ENCODE data around the gene FAAH.

Gene FAAH

DNA sequence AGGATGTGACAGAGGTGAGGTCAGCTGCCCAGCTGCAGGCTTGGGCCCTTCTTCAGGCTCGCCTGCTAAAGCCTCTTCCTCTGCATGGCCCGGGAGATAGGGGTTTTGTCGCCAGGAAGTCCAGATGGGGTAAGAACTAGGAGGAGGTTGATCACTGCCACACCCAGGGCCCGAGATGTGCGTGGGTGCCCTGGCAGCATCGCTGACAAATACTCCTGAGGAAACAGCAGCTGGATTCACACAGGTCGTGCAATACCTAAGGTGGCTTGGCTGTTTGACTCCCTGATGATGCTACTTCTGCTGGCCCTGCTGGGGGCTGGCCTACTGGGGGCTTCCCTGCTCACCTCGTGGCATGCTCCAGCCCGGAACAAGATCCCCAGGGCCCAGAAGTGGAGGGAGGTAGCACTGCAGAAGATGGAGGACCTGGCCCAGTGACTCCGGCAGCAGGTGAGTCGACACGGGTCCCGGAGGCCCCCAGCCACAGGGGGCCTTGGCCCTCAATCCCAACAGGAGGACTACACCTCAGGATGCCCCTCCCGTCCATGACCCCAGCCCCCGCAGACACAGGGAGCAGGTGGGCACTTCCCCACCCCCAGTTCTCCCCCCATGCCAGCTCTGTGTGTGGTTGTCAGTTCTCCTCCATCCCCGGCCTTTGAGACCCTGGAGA lies 29.6 kb downstream of the FAAH start:
- DNase-seq = peak; percentile 27

DNA sequence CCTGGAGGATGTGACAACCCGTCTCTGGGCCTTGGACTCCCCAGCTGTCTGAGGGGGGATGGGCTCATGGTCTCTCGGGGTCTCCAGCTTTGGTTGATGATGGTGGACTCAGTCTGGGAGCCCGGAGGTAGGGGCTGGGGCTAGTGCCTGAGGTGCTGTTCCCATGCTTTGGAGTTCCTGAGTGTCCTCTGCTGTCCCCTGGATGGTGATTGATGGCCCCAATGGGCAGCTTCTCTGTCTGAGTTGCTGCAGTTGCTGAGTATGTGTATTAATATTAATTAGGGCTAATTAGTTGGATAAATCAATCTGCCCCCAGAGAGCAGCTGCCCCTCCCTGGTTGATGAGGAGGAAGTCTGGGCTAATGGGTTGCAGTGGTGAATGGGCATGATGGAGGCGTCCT lies 30.6 kb downstream of the FAAH start:
- no peak for DNase-seq

DNA sequence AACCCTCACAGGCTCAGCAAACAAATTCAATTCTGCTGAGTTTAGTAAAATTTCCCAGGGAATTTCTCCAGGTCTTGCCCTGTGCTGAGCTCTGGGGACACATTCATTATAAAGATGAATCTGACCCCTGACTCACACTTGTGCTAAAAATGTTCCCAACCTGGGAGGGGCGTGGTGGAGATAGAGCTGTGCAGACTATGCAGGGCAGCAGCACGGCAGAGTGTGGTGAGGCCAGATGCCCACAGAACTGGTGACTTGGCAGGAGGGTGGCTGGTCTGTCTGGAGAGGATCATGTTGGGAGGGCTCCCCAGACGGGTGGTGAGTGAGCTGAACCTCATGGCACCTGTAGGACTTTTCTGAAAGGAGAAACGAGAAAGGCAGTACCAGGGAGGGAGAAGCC lies 31.6 kb downstream of the FAAH start:
- no peak for DNase-seq

DNA sequence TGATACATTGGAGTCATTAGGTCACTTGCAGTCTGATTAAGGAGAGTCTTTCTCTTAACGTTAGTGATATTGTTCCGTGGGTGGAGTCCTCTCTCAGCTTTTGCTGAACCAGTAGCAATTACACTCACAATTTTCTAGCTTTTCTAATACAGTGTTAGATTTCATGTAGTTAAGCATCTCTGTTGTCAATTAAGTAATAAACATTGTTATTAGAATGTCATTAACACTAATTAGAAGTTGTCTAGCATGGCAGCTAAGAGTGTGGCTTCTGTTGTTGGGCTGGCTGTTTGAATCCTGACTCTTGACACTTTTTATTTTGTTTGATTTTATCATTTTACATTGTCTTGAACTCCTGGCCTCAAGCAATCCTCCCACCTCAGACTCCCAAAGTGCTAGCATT lies 33.4 kb downstream of the FAAH start:
- DNase-seq = no peak

DNA sequence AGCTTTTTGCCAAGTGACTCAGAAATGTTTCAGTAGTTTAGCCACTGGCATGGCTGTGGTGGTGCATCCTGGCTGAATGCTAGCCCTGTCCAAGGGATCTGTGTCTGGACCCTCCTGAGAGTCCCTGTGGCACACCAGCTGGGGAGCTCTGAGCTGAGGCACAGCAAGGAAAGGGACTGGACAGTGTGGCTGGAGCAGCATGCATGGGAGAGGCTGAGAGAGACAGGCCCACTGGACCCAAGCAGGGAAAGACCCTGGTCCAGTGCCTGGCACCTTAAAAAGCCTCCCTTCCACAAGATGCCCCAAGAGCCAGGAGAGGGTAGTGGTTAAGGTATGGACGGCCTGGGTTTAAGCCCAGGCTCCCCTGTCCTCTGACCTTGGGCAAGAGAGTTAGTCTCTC lies 35.3 kb downstream of the FAAH start:
- no peak for DNase-seq

DNA sequence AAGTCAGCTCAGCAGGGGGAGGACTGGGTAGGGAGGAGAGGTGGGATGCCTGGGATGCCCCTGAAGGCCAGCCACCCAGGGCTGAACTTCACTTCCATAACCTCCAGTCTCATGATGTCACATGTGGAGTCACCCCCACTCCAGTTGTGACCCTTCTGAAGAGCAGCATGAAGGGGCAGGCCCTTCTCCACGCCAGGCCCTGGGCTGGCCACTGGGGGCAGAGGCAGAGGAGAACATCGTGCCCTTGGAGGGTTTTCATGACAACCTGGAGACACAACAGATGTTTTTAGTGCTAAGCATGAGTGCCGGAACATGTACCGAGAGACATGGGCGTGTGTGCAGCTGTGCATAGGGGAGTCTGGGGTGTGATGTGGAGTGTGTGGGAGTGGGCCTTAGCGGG lies 37.6 kb downstream of the FAAH start:
- DNase-seq = no peak

DNA sequence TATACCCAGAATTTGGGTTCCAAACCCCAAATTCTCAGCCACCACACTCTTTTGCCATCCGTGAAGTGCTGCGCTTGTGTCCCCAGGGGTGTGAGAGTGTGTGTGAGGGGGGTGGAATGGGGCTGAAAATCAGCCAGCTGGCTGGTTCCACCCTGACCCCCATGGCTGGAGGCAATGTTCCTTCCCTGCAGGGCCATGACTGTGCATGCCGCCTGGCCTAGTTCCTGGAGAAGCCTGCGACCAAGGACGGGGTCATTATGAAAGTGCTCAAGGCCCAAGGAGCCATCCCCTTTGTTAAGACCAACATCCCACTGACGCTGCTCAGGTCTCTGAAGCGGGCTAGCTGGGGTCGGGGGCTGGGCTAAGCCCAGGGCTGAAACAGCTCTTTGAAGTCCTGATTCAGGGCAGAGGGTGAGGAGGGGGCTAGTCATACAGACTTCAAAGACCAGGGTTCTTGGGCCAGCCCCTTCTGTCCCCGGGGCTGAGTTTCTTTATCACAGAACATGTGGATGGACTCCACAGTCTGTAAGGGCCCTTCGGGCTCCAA lies 38.7 kb downstream of the FAAH start:
- DNase-seq = no peak

DNA sequence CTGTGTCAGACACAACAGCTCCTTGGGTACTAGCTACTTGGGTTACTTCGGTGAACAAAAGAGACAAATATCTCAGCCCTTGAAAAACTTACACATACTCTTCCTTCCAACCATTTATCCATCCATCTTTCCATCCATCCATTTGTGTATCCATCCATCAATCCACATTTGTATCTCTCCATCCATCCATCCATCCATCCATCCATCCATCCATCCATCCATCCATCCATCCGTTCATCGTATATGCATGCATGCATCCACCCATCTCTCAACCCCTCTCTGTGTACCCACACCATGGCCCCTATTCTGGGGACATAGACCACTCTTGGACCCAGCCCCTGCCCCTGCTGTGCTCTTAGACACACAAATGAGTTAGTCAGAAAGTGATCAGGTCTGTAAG lies 40.2 kb downstream of the FAAH start:
- DNase-seq = no peak

DNA sequence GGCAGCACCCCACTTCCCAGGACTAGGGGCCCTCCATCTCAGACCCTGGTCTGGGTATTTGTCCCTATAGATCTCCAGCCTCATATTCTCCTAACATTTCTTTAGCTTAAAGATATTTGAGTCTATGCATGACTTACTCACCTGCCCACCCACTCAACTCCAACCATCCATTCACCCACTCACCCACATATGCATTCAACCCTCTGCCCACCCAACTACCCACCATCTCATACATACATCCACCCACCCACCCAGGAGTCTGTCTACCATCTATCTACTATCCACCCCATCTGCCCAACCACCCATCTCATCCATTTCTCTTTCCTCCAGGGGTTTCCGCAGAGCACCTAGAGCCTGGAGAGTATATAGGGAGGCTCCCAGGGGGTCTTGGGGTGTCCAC lies 42.7 kb downstream of the FAAH start:
- DNase-seq = no peak

DNA sequence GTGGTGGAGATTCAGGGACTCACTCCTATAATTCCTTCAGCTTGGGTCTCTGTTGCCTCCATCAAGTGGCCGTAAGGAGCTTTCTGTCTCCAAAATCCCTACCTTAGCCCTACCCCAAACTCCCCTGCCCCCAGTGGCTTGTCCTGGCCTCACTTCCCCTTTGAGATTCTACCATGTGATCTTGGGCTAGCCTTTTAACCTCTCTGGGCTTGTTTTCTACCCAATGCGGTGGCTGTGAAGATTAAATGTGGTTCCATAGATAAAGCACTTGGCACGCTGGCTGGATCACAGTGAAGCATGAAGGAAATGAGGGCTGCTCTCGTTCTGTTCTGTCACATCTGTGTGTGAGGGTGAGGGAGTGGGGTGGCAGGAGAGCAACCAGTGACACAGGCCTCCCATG lies 43.6 kb downstream of the FAAH start:
- DNase-seq = no peak

DNA sequence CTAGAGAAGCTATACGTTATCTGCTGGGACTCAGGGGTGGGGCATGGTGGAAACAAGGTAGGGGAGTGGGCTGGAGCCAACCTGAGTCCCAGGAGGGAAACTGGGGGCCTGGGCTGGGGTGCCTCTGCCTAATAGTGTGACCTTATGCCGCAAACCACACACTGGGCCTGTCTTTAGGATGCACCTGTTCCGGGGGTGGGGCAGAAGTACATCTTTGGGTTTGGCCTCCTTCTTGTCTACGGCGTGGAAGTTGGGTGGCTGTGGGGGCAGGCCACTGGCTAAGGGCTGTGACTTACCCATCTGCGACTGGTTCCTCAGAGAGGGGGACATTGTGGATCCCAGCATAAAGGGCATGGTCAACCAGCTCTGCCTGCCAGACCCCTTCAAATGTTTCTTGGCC lies 44.2 kb downstream of the FAAH start:
- no peak for DNase-seq

DNA sequence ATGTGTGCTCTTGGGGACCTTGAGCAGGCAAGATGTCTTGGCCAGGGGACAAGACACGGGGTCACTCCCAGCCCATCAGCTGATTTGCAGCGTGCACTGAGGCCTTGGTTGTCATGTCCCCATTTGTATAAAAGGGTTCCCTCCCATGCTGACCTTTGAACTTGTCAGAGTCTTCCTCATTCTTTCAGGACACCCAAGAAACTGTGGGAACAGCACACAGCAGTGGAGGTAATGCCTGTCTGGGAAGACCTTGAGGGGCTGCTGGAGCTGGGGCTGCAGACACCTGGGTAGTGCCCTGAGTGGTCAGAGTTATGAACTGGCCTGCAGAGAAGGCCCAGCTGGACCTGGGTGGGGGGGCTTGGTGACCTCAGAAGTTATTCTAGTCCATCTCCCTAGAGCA lies 46.4 kb downstream of the FAAH start:
- no peak for DNase-seq

DNA sequence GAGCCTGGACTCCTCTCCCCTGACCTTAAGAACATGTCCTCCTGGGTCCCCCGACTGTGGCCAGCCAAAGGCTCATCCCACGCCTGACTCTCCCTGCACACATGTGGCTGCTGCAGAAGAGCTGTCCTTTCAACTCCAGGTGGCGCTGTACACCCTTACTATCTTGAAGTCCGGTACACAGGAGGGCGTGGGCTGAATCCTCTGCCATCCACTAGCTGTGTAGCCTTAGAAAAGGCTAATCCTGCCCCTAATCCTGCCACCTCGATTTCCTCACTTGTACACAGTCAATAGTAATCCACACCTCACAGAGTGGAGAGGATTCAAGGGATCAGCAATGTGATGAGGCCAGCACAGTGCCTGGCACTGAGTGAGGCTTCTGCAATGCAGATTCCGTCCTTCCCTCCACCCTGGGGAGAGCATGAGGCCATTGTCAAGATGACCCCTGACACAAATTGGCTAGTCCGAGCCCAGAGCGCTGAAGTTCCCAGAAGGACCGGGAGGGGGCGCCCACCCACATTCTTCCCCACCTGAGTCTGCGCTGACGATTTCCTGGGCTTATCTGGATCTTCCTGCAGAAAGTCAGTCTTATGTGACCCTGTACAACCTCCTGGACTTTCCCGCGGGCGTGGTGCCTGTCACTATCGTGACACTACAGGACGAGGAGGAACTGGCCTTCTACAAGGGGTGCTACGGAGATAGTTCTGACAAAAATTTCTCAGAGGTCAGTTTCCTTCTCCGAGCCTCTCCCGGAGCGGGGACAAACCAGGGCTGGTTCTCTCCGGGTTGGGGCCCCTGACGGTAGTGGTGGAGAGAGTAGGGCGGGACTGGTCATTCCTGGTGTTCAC lies 48.4 kb downstream of the FAAH start:
- peak; percentile 72 for DNase-seq

DNA sequence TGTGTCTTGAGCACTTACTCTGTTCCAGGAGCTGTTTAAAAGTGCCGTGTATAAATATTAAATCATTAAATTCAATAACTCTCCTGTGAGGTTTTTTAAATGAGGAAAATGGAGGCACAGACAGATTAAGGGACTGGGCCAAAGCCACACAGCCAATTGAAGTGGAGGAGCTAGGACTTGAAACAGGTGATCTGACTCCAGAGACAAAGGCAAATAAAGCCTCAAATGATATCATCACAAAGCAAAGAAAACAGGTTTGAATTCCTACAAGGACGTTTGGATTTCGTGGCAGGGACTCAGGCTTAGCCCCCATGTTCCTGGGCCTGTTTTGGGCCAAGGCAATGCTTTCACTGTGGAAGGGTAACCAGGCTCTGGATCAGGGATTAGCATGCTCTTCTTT lies 50.3 kb downstream of the FAAH start:
- DNase-seq = no peak

DNA sequence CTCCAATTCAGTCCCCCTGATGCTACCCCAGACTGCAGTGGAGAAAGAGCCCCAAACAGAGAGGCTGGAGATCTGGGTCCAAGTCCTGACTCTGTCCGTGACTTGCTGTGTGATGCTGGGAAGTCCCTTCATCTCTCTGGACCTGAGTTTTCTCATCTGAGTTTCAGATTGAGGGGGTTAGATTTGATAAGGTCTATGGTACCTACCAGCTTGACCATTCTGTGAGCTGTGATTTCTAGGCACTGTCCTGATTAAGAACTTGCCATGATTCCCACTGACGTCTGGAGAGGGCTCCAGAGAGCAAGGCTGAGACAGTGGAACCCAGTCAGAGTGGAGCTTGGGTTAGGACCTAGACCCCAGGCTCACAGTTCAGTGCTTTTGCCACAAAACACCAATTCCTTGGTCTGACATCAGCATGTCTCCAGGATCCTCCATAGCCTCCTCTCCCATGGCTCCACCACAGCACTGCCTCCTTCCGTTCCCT lies 51.7 kb downstream of the FAAH start:
- DNase-seq = no peak

DNA sequence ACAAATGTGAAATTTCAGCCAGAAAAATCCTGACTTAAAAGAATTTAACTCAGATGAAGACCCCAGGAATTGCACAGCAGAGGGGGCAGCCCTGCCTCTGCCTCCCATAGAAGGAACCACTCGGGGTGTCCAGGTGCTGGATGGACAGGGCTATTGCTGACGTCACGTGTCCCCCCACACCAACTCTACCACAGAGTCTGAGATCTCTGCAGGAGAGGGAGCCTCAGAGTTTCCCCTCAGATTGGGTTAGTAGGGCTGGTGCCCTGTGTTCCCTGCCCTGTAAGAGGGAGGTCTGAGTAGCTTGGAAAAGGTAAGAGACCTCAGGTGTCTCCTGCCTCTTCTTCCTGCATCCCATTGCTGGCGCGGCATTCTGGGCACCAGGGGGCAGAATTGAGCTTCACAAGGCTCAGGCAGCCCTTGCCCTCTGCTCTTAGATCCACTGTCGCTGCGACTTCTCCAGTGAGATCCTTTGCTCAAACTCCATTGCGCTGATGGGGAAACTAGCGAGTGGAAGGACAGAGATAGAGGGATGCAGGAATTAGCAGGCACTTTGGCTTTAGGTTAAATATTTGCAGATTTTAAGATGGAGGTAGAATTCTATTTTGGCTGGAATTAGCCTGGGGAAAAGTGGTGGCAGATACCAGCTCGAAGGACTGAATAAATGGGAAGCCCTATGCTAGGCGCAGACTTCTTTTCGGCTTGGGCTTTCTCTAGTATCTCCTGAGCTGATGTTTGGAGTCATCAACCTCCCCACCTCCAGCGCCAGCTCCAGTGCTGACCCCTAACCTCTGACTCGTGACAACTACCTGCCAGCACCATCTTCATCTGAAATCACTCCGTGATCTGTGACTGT lies 52.8 kb downstream of the FAAH start:
- peak; percentile 81 for DNase-seq

DNA sequence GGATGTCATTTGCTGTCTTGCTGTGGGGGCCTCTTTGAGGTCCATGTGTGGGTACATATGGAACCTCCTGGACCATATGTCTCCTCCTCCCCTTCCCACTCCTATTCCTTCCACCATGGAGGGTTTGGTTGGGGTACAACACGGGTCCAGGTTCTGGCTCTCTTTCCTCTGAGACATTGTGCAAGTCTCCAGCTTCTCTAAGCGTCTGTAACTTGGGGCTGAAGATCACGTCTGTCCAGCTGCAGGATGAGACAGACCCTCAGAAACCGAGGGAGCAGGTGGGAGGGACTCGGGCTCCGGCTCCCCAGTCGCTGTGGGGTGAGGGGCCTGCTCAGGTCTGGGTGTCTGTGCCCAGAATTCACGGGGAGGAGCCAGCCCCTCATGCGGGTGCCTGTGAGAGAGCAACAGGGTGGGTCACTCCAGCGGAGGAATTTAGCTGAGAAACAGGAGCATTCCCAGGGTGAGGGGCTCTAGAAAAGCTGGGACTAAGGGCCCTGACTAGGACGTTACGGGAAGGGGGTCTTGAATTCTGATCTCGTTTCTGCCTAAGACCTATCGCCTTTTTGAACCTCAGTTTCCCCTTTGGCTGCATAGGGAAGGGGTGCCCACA lies 53.5 kb downstream of the FAAH start:
- DNase-seq = no peak

DNA sequence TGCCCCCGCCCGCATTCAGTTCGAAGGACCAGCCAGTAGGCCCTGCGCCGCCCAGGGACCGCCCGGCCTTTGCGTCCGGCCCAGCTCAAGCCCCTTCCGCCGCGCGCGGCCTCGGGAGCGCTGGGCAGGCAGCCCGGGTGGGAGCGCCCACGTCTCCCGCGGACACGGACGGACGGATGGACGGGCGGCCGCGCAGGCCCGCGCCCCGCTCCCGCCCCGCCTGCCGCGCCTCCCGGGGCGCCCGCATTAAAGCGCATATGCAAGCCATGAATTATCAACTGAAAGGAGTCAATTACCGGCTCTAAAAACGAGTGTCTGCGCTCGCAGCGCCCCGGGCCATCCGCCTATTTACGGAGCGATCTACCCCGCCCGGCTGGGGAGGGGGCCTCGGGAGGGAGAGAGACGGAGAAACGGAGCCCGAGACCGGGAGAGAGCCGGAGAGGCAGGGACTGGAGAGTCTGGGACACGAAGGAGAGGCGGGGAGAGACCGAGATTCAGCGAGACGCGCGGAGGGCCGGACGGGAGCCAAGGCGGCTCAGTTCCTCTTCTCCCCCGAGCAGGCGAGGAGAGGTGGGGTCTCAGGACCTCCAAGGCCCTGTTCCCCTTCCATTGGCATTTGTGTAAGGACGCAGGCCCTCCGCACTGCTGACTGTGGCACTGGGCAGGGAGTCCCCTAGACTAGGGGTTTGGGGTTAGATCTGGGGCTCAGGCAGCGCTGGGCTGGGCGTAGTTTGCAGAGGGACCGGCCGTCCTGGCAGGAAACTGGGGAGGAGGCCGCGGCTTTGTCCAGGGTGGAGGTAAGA lies 54.2 kb downstream of the FAAH start:
- DNase-seq = no peak

DNA sequence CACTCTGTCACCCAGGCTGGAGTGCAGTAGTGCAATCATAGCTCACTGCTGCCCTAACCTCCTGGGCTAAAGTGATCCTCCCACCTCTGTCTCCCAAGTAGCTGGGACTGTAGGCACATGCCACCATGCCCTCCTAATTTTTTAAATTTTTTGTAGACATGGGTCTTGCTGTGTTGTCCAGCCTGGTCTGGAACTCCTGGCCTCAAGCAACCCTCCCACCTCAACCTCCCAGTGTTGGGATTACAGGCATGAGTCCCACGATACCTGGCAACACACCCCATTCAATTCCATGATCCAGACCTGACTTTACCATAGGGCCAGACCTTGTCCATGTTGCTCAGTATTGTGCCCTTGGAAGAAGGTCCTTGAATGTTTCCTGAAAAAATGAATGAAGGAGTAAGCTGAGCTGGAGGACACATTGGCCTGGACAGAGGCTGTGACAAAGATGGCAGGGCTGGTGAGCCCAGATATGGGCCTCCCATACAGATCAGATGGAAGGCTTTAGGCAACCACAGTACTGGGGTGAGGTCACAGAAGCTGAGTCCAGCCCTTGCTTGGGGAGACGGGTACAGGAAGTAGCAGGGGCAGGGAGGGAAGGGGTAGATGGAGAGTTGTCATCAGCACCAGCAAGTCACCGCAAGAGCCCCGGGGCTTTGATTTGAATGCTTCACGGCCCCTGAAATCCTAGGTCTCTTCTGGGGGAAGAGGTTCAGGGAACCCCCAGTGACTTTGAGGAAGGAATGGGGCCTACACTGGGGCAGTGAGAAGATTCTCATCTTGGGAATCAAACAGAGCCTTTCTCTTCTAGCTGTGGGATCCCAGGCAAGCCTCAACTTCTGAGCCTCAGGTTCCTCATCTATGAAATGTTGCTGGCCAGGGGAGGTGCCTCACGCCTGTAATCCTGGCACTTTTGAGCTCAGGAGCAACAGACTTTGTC lies 55.4 kb downstream of the FAAH start:
- DNase-seq = no peak

DNA sequence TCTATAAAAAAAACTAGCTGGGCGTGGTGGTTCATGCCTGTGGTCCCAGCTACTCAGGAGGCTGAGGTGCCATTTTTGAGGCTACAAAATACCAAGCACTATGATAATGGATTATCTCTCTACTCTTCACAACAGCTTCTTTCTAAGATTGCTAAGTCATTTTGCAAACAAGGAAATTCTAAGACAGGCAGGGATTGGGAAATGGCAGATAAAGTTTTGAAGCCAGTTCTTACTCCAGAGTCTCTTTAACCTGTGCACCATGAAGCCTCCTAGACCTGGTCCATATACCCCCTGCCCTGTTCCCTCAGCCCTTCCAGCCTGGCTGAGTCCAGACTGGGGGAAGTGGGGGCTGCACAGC lies 56.0 kb downstream of the FAAH start:
- no peak for DNase-seq

Measured in activated naive CD4-positive, alpha-beta T cell treated with Interleukin-2 at 50 U/mL for 16 hours (primary cell).